ENCODE results near the gene MUC5AC.

MUC5AC gene

DNA sequence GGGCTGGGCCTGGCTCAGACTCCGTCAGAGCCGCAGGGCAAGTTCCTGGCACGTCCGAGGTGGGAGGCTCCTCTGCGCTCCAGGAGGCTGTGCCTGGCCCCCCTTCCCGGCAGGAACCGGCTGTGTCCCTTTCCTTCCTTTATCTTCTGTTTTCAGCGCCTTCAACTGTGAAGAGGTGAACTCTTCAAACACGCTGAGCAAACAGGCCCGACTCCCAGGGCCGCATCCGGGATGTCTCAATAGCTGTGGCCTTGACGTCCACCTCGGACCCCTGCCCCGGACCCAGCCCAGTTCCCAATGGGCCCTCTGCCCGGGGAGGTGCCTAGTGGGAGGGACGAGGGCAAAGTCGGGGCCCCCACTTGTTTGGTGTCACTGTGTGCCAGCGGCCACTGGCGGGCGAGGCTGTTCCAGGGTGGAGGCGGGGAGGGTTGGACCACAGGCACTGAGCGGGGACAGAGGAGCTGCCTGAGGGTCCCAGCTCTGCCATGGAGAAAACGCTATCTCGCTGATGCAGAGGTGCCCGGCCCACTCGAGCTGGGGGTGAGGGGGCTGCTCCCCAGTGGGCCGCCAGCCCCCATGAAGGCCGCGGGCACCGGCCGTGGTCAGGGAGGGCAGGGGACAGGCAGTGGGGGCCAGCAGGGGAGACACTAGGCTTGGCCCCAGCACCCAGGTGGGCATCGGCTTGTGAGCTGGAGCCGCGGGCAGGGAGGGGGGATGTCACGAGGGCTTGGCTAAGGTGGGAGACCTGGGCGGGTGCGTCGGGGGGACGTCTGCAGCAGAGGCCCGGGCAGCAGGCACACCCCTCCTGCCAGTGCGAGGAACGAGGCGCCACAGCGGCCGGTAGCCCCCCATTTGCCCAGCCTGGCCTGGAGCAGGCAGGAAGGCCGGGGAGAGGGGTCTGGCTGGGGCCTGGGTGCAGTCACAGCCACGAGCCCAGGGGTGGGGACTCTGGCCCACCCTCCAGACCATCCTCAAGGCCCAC, 62.4 kb downstream of the MUC5AC start:
- H3K4me3 ChIP-seq (ENCODE audit: low read depth, low read length): no peak overlapping the region
- DNase-seq (ENCODE audit: low read depth): no peak
- TF ChIP-seq, protein P1, sequence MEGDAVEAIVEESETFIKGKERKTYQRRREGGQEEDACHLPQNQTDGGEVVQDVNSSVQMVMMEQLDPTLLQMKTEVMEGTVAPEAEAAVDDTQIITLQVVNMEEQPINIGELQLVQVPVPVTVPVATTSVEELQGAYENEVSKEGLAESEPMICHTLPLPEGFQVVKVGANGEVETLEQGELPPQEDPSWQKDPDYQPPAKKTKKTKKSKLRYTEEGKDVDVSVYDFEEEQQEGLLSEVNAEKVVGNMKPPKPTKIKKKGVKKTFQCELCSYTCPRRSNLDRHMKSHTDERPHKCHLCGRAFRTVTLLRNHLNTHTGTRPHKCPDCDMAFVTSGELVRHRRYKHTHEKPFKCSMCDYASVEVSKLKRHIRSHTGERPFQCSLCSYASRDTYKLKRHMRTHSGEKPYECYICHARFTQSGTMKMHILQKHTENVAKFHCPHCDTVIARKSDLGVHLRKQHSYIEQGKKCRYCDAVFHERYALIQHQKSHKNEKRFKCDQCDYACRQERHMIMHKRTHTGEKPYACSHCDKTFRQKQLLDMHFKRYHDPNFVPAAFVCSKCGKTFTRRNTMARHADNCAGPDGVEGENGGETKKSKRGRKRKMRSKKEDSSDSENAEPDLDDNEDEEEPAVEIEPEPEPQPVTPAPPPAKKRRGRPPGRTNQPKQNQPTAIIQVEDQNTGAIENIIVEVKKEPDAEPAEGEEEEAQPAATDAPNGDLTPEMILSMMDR (IDR thresholded peaks at IDR 0.05; ENCODE audit: low read depth, low read length, missing control alignments): no peak

DNA sequence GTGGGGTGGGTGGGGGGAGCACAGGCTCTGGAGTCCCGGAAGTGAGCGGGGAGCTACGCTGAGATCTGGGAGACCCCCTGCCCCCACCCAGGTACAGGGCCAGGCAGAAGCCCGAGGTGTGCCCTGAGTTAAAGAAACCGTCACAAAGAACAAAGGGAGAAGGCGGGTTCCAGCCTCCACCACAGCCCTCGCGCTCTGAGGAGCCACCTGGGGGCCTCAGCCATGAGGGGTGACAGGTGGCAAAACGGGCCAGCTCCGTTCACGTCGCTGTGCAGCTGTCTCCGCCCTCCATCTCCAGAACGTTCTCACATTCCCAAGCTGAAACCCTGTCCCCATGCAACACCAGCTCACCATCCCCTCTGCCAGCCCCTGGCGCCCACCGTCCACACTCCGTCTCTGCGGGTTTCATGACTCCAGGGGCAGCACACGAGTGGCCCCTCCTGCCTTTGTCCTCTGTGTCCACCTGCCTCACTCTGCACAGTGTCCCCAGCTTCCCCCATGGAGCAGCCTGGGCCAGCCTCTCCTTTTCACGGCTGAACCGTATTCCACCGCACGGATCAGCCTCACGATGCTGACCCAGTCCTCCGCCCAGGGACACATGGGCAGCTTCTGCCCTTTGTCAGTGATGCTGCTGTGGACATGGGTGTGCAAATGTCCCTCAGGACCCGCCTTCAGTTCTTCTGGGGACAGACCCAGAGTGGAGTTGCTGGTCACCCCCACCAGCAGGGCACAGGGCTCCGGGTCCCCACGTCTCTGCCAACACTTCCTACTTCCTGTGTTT, 63.4 kb downstream of the MUC5AC start:
- no peak for DNase-seq (ENCODE audit: low read depth)
- no peak overlapping the region for H3K4me3 ChIP-seq (ENCODE audit: low read depth, low read length)
- TF ChIP-seq, protein P1 (IDR thresholded peaks at IDR 0.05; ENCODE audit: low read depth, low read length, missing control alignments): no peak

DNA sequence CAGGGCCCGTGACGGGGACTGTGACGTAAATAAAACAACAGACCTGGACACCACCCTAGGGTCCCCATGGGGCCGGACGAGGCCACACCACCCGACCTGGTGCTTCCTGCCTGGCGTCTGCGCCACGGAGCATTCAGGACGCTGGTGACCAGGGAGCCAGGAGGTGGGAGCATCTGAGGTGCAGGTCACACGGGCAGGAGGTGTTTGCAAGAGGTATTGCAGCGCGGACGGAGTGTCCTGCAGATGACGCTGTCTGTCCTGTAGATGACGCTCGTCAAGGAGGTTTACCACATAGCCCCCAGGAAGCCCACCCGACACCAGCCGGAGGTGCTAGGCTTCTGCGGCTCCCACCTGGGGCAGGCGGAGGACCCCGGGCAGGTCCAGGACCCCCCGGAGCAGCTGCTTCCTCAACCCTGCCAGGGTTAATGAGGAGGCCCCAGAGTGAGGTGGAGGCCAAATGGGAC, 64.1 kb downstream of the MUC5AC start:
- TF ChIP-seq, protein P1 (IDR thresholded peaks at IDR 0.05; ENCODE audit: low read depth, low read length, missing control alignments): no peak
- no peak overlapping the region for H3K4me3 ChIP-seq (ENCODE audit: low read depth, low read length)
- DNase-seq (ENCODE audit: low read depth): no peak

DNA sequence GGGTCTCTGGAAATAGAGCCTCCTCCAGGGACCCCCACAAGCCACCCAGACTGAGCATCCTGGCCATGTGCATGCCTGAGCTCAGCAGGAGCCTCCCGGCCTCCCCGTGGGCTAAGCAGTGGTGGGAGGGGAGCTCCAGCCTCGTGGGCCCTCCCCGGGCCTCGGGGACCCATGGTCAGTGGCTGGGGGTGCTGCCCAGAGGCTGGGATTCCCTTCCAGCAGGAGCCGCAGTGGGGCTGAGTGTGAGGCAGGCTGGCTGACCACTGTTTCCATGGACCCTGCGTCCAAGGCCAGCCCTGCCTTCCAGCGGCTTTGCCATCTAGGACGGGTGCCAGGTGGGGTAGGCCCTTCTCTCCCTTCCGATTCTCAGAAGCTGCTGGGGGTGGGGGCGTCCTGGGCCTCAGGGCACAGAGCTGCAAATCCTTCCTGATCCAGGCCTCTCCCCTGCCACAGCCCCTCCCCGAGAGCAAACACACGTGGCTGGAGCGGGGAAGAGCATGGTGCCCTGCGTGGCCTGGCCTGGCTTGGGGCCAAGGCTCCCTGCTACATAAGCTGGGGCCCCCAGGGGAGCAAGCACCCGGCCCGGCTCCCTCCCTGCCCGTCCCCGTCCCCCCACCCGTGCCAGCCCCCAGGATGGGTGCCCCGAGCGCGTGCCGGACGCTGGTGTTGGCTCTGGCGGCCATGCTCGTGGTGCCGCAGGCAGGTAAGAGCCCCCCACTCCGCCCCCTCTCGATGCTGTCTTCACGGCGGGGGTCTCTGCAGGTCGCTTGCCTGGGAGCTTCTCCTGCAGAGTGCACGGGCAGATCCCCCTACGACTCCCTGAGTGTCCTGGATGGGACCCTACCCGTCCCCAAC, 65.0 kb downstream of the MUC5AC start, which contains the start of gene MUC5B:
MUC5B (plus strand) TSS at position 576 of the 855 bp plus-strand sequence; CDS start at position 634, 58 bp downstream.
- no peak within 1 kb of the TSS for H3K4me3 ChIP-seq (ENCODE audit: low read depth, low read length)
- no peak for DNase-seq (ENCODE audit: low read depth)
- TF ChIP-seq, protein P1 (IDR thresholded peaks at IDR 0.05; ENCODE audit: low read depth, low read length, missing control alignments): no peak

DNA sequence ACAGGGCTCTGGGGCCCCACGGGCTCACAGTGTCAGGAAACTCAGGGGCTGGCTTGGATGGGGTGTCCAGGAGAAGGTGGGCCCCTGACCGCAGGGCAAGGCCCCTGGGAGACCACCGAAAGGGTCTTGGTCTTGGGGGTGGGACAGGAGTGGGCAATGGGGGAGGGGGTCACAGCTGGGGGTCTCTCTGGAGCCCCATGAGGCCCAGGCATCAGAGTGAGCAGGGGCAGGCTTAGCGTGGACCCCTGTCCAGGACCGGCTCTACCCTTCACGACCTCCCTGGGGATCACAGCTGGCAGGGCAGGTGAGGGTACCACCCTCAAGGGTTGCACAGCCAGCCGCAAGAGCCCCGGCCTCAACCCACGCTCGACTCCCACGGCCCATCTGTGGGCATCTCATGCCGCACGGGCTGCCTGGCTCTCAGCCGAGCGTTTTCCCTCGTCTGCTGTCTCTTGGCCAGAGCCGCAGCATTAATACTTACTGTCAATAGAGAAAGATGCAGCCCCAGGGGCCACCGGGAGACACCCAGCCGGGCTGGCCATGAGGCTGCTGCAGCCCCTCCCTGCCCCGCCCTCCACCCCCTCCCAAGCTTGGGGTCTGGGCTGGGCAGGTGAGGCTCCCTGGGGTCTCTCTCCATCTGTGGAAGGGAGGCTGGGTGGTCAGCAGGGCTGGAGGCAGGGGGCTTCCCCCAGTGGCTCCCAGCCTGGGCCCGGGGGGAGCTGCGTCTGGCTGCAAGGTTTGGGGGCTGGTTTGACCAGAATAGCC, 65.8 kb downstream of the MUC5AC start:
- TF ChIP-seq, protein P1 (IDR thresholded peaks at IDR 0.05; ENCODE audit: low read depth, low read length, missing control alignments): no peak
- H3K4me3 ChIP-seq (ENCODE audit: low read depth, low read length): no peak overlapping the region
- DNase-seq (ENCODE audit: low read depth): no peak

DNA sequence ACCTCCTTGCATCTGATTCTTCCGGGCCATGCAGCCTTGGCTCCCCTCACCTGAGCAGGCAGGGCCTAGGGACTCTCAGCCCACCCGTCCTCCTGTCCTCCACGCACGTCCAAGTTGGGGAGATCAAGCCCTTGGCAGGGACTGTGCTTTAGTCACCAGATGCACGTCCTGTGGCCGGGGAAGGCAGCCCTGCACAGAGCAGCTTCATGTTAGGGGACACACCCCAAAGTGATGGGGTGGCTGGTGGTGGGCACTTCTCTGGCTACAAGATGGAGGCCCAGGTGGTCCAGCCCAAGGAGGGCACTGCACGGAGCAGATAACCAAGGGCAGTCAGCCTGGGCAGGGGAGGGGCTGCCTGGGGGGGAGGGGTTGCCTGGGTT, 66.3 kb downstream of the MUC5AC start:
- H3K4me3 ChIP-seq (ENCODE audit: low read depth, low read length): no peak overlapping the region
- TF ChIP-seq, protein P1 (IDR thresholded peaks at IDR 0.05; ENCODE audit: low read depth, low read length, missing control alignments): no peak

More for the DNA sequence above, 66.3 kb downstream of the MUC5AC start:
- no peak for DNase-seq (ENCODE audit: low read depth)
